HG03565 (cell line): Measurements from ENCODE around the gene HDLBP.

Experiments used
- ATAC-seq: cut with Tn5 transposase; IDR thresholded peaks from one replicate; pipeline ENCODE4 v1.9.1; 2021; ENCODE audit warnings: mild to moderate bottlenecking, moderate library complexity; ENCODE audit not compliant: unreplicated experiment

Gene HDLBP

GRCh38 chr2:241275910-241276309 lies 39.6 kb downstream of the HDLBP start:
- ATAC-seq, result no peak

DNA sequence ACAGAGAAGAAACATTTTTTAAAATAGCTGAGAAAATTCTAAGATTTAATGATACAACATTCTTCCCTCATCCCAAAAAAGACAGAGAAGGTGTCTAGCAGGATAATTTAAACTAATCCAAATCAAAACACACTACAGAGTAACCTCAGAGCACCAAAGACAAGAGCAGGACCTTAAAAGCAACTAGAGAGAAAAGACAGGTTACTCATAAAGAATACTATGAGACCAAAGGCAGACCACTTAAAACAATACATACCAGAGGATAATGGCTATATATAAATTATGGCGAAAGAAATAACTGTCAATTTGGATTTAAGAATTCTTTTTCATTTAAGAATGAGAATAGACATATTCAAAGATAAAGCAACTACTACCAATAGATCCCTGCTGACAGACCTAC lies 40.0 kb downstream of the HDLBP start:
- no peak for ATAC-seq

GRCh38 chr2:241274127-241274526 lies 41.3 kb downstream of the HDLBP start:
- no peak for ATAC-seq

DNA sequence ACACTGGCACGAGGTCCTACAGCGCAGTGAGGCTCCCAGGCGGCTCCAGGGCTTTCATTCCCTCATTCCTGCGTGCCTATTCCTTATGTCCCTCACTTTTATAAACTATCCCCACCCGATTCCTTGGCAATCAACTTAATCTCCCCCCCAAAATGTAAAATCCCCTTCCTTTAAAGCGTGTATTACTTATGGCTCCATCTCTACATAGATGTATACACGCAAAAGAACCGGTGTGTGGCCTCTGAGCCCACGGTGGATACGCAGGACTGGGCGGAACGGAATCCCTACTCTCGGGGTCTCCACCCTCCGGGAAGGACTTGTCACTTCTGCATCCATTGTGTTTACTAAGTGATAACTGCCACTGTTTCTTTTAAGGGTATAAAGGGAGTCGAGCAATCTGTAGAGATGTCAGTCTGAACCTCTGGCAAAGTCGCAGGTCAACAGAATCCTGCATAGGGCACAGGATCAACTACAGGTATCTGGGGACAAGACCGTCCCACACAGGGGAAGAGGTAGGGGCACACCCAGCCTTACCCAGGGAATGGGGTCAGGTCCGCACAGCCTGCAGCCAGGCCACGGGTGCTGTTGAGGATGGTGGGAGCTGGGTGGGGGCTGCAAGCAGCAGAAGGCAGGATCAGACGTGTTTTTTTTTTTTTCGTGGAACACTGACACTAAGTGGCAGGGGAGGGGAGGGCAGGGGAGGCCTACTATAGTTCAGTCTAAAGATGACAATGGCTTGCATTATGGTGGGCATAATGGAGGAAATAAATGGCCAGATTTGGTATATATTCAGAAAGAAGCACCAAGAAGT lies 42.1 kb downstream of the HDLBP start:
- ATAC-seq, result no peak

- ATAC-seq, result peak; percentile 43
Measured at GRCh38 chr2:241272303-241273209, 42.9 kb downstream of the HDLBP start.

GRCh38 chr2:241271706-241272302 lies 43.7 kb downstream of the HDLBP start:
- ATAC-seq, result peak; percentile 17

GRCh38 chr2:241270531-241270930 lies 44.9 kb downstream of the HDLBP start:
- no peak for ATAC-seq

DNA sequence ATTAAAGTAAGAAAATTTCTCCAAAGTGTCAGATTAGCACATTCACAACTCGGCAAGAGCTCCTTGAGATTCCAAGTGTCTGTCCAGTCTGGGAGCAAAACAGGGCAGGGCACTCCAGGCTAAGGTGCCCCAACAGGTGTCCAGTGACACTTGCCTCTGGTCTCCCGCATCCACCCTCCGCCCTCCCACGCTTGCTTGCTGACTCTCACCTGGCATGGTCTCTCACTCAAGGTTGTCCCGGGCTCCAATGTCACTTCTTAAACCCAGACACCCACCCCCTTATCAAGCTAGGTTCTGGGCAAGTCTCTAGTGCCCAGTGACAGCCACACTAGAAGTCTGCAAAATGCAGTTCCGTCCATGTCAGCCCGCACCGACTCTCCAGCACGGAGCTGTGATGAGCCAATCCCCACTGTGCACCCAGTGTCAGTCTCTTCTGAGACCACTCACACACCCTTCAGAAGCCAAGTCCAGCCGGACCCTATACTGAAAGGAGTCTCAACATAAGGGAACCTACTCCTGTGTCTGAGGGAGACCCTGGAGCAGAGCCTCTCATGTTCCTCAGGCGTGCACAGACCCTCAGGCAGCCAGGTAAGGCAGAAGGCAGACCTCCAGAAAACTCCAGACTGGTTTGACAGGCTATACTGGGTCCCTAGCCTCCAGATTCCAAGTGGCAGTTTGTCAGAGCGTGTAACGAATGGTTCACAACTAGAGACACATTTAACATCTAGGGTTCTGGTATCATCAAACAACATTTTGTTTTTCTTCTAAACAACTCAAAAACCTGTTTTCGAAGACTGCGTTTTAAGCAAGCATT lies 45.6 kb downstream of the HDLBP start:
- no peak for ATAC-seq

DNA sequence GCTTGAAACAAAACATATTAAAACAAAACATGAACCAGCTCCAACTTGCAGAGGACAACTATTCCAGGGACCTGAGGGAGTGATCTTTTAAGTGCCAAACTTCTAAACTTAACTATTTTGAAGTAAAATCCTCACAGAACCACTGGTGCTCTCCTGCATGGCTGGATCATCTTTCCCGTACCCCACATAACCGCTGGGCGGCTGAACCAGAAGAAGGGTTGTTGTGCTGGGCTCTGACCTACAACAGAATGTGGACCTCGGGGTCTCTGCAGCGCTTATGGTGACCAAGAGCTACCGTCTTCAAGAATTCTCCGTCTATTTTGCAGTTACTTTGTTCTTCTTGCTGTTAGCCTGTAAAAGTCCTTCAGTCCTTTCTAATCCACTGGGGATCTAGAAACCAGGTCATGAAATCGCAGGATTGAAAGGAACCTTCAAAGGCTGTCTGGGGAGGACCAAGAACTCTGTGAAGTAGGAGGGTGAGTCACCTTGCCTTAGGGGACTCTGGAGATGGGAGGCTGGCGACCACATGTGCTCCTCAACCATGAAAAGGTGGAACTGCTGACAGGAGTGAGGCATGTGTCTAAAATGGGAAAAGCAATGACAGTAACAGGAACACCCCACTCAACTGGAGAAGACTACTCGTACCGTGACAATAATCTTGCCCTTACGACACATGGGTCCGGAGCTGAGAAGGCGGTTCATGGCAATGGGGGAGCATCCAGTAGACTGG lies 46.6 kb downstream of the HDLBP start:
- no peak for ATAC-seq

GRCh38 chr2:241268306-241268705 lies 47.2 kb downstream of the HDLBP start:
- ATAC-seq, result no peak

GRCh38 chr2:241267249-241268067 lies 48.0 kb downstream of the HDLBP start:
- ATAC-seq, result no peak

DNA sequence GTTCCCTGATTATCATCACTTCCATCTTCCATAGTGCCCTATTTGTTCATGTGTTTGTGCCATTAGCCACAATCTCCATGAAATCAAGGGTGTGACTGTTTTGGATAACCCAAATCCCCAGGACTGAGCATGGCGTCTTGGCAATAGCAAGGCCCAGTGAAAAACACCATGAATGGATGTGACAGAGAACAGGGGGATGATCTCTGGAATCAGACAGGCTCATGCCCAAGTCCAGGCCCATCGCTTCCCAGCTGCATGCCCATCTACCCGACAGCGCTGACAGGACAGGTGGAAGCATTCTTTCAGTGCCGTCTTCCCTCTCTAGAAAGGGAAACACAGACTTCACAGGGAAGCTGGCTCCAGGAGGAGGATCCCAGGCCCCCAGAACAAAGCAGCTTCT lies 50.0 kb downstream of the HDLBP start:
- no peak for ATAC-seq

GRCh38 chr2:241263061-241263460 lies 52.4 kb downstream of the HDLBP start:
- ATAC-seq, result no peak

DNA sequence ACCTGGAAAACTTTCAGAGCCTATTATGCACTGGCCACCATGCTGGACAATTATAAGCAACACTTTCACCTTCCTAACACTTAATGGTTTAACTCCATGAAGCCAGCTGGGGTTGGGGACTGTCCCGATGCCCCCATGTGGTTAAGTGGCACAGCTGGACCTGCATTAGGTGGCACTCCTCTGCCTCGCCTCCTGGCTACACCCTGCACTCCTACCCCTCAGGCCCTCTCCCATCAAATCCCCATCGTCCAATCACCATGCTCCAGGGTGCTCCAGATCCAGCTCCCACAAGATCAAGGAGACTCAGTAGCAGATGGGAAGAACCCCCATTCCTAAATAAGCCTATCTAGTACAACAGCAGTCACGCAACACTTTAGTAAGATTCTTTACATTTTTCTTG lies 53.8 kb downstream of the HDLBP start:
- no peak for ATAC-seq

DNA sequence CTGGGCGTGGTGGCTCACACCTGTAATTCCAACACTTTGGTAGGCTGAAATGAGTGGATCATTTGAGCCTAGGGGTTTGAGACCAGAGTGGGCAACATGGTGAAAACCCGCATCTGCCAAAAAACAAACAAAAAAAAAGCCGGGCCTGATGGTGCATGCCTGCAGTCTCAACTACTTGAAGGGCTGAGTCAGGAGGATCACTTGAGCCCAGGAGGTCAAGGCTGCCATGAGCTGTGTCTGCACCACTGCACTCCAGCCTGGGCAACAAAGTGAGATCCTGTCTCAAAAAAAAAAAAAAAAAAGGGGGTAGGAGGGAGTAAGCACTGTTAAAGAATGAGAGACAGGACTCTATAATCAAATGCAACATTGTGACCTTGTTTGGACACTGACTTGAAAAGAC lies 54.6 kb downstream of the HDLBP start:
- ATAC-seq, result no peak

DNA sequence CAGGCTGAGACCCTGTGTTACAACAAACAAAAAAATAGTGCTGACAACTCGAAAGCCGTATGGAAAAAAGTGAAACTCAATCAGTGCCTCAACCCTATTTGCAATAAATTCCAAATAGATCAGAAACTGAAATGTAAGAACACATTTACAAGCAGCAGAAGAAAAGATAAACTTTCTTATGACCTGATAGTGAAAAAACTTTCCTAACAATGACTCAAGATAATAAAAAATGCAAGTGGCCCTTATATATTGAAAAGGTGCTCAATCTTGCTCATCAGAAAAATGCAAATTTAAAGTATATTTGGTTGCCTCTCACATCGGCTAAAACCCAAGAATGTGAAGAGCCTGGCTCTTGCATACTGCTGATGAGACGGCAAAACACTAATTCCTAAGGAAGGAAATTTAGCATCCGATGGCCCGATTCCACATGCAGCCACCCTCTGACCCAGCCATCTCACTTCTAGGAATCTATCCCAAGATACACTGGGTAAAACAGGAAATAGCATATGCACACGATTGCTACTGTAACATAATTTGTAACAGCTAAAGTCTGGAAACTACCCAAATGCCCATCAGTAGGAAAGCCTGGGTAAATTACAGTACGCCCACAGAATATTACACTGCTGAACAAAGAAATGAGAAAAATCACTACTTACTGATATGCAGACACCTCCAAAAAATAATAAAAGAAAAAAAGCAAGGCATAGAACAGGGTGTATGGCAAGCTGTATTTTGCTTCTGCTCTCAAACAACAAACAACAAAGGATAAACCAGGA lies 56.8 kb downstream of the HDLBP start:
- no peak for ATAC-seq

GRCh38 chr2:241257419-241258032 lies 57.9 kb downstream of the HDLBP start:
- ATAC-seq, result no peak

DNA sequence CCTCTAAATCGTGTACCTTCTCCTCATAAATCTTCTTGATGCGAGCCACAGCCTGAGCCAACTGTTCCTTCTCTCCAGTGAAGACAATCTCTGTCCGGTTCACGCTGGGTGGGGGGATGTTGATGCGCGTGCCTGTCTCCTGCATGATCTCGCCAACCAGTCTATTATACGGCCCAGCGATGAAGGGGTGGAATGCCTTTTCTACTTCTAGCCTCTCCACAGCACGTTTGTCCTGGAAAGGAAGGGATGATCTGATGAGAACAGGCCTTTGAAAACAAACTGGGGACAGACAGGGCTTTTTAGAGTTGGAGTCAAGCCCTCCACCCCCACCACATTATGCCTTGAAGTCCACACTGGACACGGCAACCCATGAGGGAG lies 59.3 kb downstream of the HDLBP start:
- no peak for ATAC-seq
